GM18502 (cell line): ENCODE measurements around the gene MGA.

ENCODE experiments used
- ATAC-seq: cut with Tn5 transposase; IDR thresholded peaks from one replicate; pipeline ENCODE4 v1.9.1; 2021; ENCODE audit warnings: mild to moderate bottlenecking; ENCODE audit not compliant: unreplicated experiment, poor library complexity

Gene MGA

DNA sequence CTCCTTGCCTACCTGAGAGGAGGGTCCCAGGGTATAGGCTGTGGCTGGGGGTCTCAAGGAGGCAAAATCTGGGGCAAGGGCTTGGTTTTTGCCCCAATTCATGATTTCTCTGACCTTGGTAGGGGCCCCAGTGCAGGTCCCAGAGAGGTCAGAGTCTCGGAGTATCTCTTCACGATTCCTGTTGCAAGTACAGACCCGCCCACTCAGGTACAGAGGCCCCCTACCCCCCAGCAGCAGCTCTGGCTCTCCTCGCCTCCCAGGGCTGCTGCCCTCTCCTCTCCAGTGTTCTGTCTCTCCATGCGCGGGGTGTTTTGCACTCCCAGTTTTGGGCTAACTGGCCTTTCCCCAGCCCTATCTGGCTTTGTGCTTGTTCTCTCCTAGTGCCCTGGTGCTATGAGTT is 162.3 kb downstream of the MGA start:
- no peak for ATAC-seq
